ENCODE measurements around the gene ESR1.

ESR1 gene

DNA sequence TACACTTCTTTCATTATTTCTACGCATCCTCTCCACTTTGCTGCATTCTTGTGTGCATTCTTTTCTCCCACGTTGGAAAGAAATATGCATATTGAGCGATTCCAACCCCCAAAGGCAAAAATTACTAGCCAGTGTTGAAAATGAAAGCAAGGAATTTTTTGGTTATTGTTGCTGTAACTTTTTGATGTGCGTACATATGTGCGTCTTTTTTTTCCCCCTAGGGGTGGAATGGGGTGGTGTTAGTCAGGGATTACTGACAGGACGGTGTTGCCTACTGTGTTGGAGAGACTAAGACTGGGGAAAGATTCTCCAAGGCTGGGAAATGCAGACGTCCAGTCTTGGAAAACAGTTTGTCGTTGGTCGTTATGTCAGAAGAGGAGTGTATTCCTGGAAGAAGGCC is 44.2 kb upstream of the ESR1 start:
- H3K23ac ChIP-seq (ENCODE audit: low read depth, low read length, poor library complexity), result no peak overlapping the region
- WGBS, 2 donors (ENCODE audit: extremely low coverage in 2 of 2, insufficient read length in 2 of 2, insufficient replicate concordance in 1 of 2), result no CpG with 5 or more reads among the region's 9 CpGs
- H3K14ac ChIP-seq (ENCODE audit: low read length), result no peak overlapping the region
- no peak overlapping the region for H2BK15ac ChIP-seq (ENCODE audit: low read length)
- H3K4me1 ChIP-seq (ENCODE audit: control insufficient read depth in 2 of 2, insufficient read depth in 1 of 2, low read depth in 1 of 2, low read length in 2 of 2), result peaks cover 3% of the 10 kb centered on the region in 2 donors
- H3K79me1 ChIP-seq (ENCODE audit: low read depth, low read length), result no peaks in the 10 kb centered on the region
- H2BK120ac ChIP-seq (ENCODE audit: low read depth, low read length), result no peak overlapping the region
- no peaks in the 10 kb centered on the region for H3K27me3 ChIP-seq (ENCODE audit: control insufficient read depth in 3 of 3, insufficient read depth in 3 of 3, low read depth in 1 of 3, low read length in 3 of 3)
- H2BK12ac ChIP-seq (ENCODE audit: low read length), result no peak overlapping the region
- H3K4me3 ChIP-seq (ENCODE audit: low read length in 2 of 2), result no peak overlapping the region
- H4K8ac ChIP-seq (ENCODE audit: low read depth, low read length), result no peak overlapping the region
- no peak overlapping the region for H3K9ac ChIP-seq (ENCODE audit: low read depth, low read length, poor library complexity)
- H2AK5ac ChIP-seq (ENCODE audit: low read depth, low read length), result no peak overlapping the region
- no peak overlapping the region for H3K4ac ChIP-seq (ENCODE audit: low read length)
- H3K36me3 ChIP-seq (replicated peaks in 1 of 2; ENCODE audit: control insufficient read depth in 2 of 2, insufficient read depth in 2 of 2, low read length in 2 of 2), result no peaks in the 10 kb centered on the region
- H2AFZ ChIP-seq (ENCODE audit: low read length), result no peak overlapping the region
- no peak overlapping the region for H2BK5ac ChIP-seq (ENCODE audit: low read length)
- no peak overlapping the region for H3K4me2 ChIP-seq (ENCODE audit: insufficient read depth, low read length, poor library complexity, severe bottlenecking)
- H3K27ac ChIP-seq (replicated peaks; ENCODE audit: low read length), result no peak overlapping the region
- H3K9me3 ChIP-seq (replicated peaks in 1 of 2; ENCODE audit: control insufficient read depth in 2 of 2, insufficient read depth in 1 of 2, low read depth in 1 of 2, low read length in 2 of 2), result no peaks in the 10 kb centered on the region
- DNase-seq (ENCODE audit: low spot score), result no peak
- no peak overlapping the region for H4K91ac ChIP-seq (ENCODE audit: low read depth, low read length, poor library complexity)
- no peak overlapping the region for H3K18ac ChIP-seq (ENCODE audit: low read length)

DNA sequence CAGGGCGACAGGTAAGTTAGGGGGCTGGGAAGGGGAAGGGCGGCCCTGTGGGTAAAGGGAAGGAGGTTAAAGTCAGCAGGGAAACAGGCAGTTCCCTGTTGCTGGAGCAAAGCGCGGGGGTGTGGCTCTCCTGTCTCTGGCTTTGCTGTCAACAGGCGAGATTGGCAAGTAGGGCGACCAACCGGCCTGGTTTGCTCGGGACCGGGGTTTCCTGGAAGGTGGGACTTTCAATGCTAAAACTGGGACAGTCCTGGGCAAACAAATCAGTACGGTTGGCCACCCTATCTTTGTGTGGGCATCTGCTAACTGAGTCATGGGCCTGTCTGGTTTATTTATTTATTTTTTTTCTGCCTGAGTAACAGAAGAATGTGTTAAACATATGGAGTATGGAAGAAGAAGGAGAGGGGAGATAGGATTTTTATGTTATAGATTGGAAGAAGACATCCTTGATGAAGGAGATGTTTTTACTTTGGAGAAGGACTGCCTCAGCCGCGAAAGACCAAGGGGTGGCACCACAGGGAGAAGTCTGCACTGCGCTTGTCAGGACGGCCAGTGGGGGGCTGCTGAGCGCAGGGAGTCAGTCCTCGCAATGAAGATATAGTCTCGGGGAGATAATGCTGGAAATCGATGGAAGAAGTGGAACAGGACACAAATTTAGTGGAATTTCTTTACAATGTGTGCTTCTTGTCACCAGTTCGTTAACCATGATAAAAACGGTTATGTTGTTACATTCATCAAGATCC is 43.4 kb upstream of the ESR1 start:
- Histone ChIP-seq H4K91ac (ENCODE audit: low read depth, low read length, poor library complexity) (no peak overlapping the region), H3K27me3 (ENCODE audit: control insufficient read depth in 3 of 3, insufficient read depth in 3 of 3, low read depth in 1 of 3, low read length in 3 of 3) (no peaks in the 10 kb centered on the region), H3K18ac (ENCODE audit: low read length) (peak overlapping the region; percentile 46), H3K4me2 (ENCODE audit: insufficient read depth, low read length, poor library complexity, severe bottlenecking) (peak overlapping the region; percentile 26), H2BK120ac (ENCODE audit: low read depth, low read length) (no peak overlapping the region), H4K8ac (ENCODE audit: low read depth, low read length) (no peak overlapping the region), H3K4me1 (ENCODE audit: control insufficient read depth in 2 of 2, insufficient read depth in 1 of 2, low read depth in 1 of 2, low read length in 2 of 2) (peaks cover 3% of the 10 kb centered on the region in 2 donors), H3K4ac (ENCODE audit: low read length) (no peak overlapping the region), H2AFZ (ENCODE audit: low read length) (peak overlapping the region; percentile 9), H3K14ac (ENCODE audit: low read length) (no peak overlapping the region), H3K4me3 (ENCODE audit: low read length in 2 of 2) (no peak overlapping the region), H2BK12ac (ENCODE audit: low read length) (peak overlapping the region; percentile 87), H3K27ac (replicated peaks; ENCODE audit: low read length) (no peak overlapping the region), H3K79me1 (ENCODE audit: low read depth, low read length) (no peaks in the 10 kb centered on the region), H3K23ac (ENCODE audit: low read depth, low read length, poor library complexity) (no peak overlapping the region), H2BK5ac (ENCODE audit: low read length) (no peak overlapping the region), H2AK5ac (ENCODE audit: low read depth, low read length) (no peak overlapping the region), H3K36me3 (replicated peaks in 1 of 2; ENCODE audit: control insufficient read depth in 2 of 2, insufficient read depth in 2 of 2, low read length in 2 of 2) (no peaks in the 10 kb centered on the region), H3K9ac (ENCODE audit: low read depth, low read length, poor library complexity) (no peak overlapping the region), H2BK15ac (ENCODE audit: low read length) (no peak overlapping the region), H3K9me3 (replicated peaks in 1 of 2; ENCODE audit: control insufficient read depth in 2 of 2, insufficient read depth in 1 of 2, low read depth in 1 of 2, low read length in 2 of 2) (no peaks in the 10 kb centered on the region)
- DNase-seq (ENCODE audit: low spot score), result peak; percentile 68
- no CpG with 5 or more reads among the region's 20 CpGs for WGBS, 2 donors (ENCODE audit: extremely low coverage in 2 of 2, insufficient read length in 2 of 2, insufficient replicate concordance in 1 of 2)

DNA sequence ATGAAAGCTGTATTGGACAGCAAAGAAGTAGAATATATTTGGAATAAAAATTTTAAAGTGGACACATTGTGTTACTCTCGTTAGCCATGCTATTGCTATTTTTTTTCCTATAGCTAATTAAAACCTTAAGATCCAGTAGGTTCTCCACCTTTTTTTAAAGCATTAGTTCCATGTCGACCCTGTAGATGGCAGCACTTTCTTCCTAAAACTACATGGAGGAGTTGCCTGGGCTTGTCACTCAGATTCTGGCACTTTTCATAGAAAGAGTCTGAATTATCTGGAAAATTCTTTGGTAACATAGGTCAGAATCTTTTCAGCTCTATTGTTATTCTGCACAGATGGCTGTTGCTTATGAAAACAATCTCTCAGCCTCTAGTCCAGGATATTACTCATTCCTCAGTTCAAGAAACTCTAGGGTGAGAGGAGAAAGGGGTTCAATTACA is 42.0 kb upstream of the ESR1 start:
- no peak overlapping the region for H3K18ac ChIP-seq (ENCODE audit: low read length)
- no peaks in the 10 kb centered on the region for H3K27me3 ChIP-seq (ENCODE audit: control insufficient read depth in 3 of 3, insufficient read depth in 3 of 3, low read depth in 1 of 3, low read length in 3 of 3)
- H2BK15ac ChIP-seq (ENCODE audit: low read length), result no peak overlapping the region
- no peak overlapping the region for H4K91ac ChIP-seq (ENCODE audit: low read depth, low read length, poor library complexity)
- no peak overlapping the region for H3K4me3 ChIP-seq (ENCODE audit: low read length in 2 of 2)
- no peak overlapping the region for H3K4ac ChIP-seq (ENCODE audit: low read length)
- no peak overlapping the region for H2BK5ac ChIP-seq (ENCODE audit: low read length)
- no peak overlapping the region for H3K4me2 ChIP-seq (ENCODE audit: insufficient read depth, low read length, poor library complexity, severe bottlenecking)
- no peak overlapping the region for H2BK12ac ChIP-seq (ENCODE audit: low read length)
- no peak overlapping the region for H4K8ac ChIP-seq (ENCODE audit: low read depth, low read length)
- peak overlapping the region; percentile 82 for H2AFZ ChIP-seq (ENCODE audit: low read length)
- no peak overlapping the region for H2BK120ac ChIP-seq (ENCODE audit: low read depth, low read length)
- peak; percentile 57 for DNase-seq (ENCODE audit: low spot score)
- peaks cover 3% of the 10 kb centered on the region in 2 donors for H3K4me1 ChIP-seq (ENCODE audit: control insufficient read depth in 2 of 2, insufficient read depth in 1 of 2, low read depth in 1 of 2, low read length in 2 of 2)
- H3K14ac ChIP-seq (ENCODE audit: low read length), result no peak overlapping the region
- no peak overlapping the region for H3K9ac ChIP-seq (ENCODE audit: low read depth, low read length, poor library complexity)
- no peak overlapping the region for H2AK5ac ChIP-seq (ENCODE audit: low read depth, low read length)
- H3K23ac ChIP-seq (ENCODE audit: low read depth, low read length, poor library complexity), result no peak overlapping the region
- H3K27ac ChIP-seq (replicated peaks; ENCODE audit: low read length), result no peak overlapping the region
- WGBS, 2 donors (ENCODE audit: extremely low coverage in 2 of 2, insufficient read length in 2 of 2, insufficient replicate concordance in 1 of 2), result no CpG with 5 or more reads among the region's 2 CpGs
- no peaks in the 10 kb centered on the region for H3K79me1 ChIP-seq (ENCODE audit: low read depth, low read length)
- H3K9me3 ChIP-seq (replicated peaks in 1 of 2; ENCODE audit: control insufficient read depth in 2 of 2, insufficient read depth in 1 of 2, low read depth in 1 of 2, low read length in 2 of 2), result no peaks in the 10 kb centered on the region
- H3K36me3 ChIP-seq (replicated peaks in 1 of 2; ENCODE audit: control insufficient read depth in 2 of 2, insufficient read depth in 2 of 2, low read length in 2 of 2), result no peaks in the 10 kb centered on the region

DNA sequence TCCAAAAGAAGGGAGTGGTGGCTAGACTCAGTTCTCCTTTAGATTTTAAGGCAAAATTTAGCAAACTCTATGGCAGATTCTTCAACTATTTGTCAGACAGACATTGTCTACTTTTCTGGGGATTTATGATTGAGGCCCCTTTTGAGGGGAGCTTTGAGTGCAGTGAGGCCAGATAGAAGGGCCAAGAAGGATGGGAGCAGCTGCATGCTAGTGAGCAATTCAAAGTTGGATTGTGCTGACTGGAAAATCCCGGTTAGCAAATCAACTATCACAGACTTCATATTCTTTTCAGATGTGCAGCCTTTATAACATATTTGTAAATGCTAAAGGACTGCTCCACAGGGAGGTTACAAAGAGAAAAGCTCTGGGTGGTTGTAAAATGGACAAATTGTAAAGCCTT is 35.0 kb upstream of the ESR1 start:
- Histone ChIP-seq H2BK15ac (ENCODE audit: low read length) (no peak overlapping the region), H3K36me3 (replicated peaks in 1 of 2; ENCODE audit: control insufficient read depth in 2 of 2, insufficient read depth in 2 of 2, low read length in 2 of 2) (no peaks in the 10 kb centered on the region), H3K4me3 (ENCODE audit: low read length in 2 of 2) (no peak overlapping the region), H3K9me3 (replicated peaks in 1 of 2; ENCODE audit: control insufficient read depth in 2 of 2, insufficient read depth in 1 of 2, low read depth in 1 of 2, low read length in 2 of 2) (no peaks in the 10 kb centered on the region), H3K9ac (ENCODE audit: low read depth, low read length, poor library complexity) (no peak overlapping the region), H2AK5ac (ENCODE audit: low read depth, low read length) (no peak overlapping the region), H3K18ac (ENCODE audit: low read length) (no peak overlapping the region), H2BK12ac (ENCODE audit: low read length) (no peak overlapping the region), H2BK5ac (ENCODE audit: low read length) (no peak overlapping the region), H3K4me1 (ENCODE audit: control insufficient read depth in 2 of 2, insufficient read depth in 1 of 2, low read depth in 1 of 2, low read length in 2 of 2) (no peaks in the 10 kb centered on the region), H3K27ac (replicated peaks; ENCODE audit: low read length) (no peak overlapping the region), H2AFZ (ENCODE audit: low read length) (no peak overlapping the region), H2BK120ac (ENCODE audit: low read depth, low read length) (no peak overlapping the region), H3K14ac (ENCODE audit: low read length) (no peak overlapping the region), H3K27me3 (ENCODE audit: control insufficient read depth in 3 of 3, insufficient read depth in 3 of 3, low read depth in 1 of 3, low read length in 3 of 3) (no peaks in the 10 kb centered on the region), H3K79me1 (ENCODE audit: low read depth, low read length) (no peaks in the 10 kb centered on the region), H4K91ac (ENCODE audit: low read depth, low read length, poor library complexity) (no peak overlapping the region), H3K4me2 (ENCODE audit: insufficient read depth, low read length, poor library complexity, severe bottlenecking) (no peak overlapping the region), H4K8ac (ENCODE audit: low read depth, low read length) (no peak overlapping the region), H3K23ac (ENCODE audit: low read depth, low read length, poor library complexity) (no peak overlapping the region), H3K4ac (ENCODE audit: low read length) (no peak overlapping the region)
- no CpG with 5 or more reads among the region's 1 CpG for WGBS, 2 donors (ENCODE audit: extremely low coverage in 2 of 2, insufficient read length in 2 of 2, insufficient replicate concordance in 1 of 2)
- no peak for DNase-seq (ENCODE audit: low spot score)

Data from neuronal stem cell (in vitro differentiated cells).